GM12878 (cell line): ENCODE results near the gene CITED1.

Source experiments
- MTA2 ChIP-seq: fragments of 450-650 bp; IDR thresholded peaks from 2 replicates; pipeline ENCODE4 v1.6.1; 2016; ENCODE audit warnings: low read depth, mild to moderate bottlenecking, moderate library complexity
- SMAD1 ChIP-seq: fragments of 450-650 bp; IDR thresholded peaks from 2 replicates; pipeline ENCODE4 v1.6.1; 2018; ENCODE audit warnings: mild to moderate bottlenecking, low read depth; ENCODE audit not compliant: partially characterized antibody
- ZNF207 ChIP-seq: fragments of 450-650 bp; IDR thresholded peaks from 2 replicates; pipeline ENCODE4 v1.6.1; 2014; ENCODE audit warnings: antibody characterized with exemption, mild to moderate bottlenecking, borderline replicate concordance
- TF ChIP-seq, protein P1 (sequence below), 3 experiments: IDR thresholded peaks in 2 of 3; conservative IDR thresholded peaks in 1 of 3; 2 replicates each; pipeline ENCODE4 v1.5.1; 2011; ENCODE audit warnings: low read depth in 3 of 3, low read length in 3 of 3, mild to moderate bottlenecking in 3 of 3, control low read depth in 2 of 3, moderate library complexity in 2 of 3, inconsistent platforms in 1 of 3, mixed read lengths in 1 of 3; ENCODE audit not compliant: control insufficient read depth in 2 of 3, insufficient read depth in 1 of 3; ENCODE audit errors: extremely low read depth in 1 of 3

GRCh38 chrX:72308209-72308565 is 2.5 kb upstream of the CITED1 start:
- TF ChIP-seq MTA2 (no peak), ZNF207 (no peak), SMAD1 (no peak)
- TF ChIP-seq, protein P1, sequence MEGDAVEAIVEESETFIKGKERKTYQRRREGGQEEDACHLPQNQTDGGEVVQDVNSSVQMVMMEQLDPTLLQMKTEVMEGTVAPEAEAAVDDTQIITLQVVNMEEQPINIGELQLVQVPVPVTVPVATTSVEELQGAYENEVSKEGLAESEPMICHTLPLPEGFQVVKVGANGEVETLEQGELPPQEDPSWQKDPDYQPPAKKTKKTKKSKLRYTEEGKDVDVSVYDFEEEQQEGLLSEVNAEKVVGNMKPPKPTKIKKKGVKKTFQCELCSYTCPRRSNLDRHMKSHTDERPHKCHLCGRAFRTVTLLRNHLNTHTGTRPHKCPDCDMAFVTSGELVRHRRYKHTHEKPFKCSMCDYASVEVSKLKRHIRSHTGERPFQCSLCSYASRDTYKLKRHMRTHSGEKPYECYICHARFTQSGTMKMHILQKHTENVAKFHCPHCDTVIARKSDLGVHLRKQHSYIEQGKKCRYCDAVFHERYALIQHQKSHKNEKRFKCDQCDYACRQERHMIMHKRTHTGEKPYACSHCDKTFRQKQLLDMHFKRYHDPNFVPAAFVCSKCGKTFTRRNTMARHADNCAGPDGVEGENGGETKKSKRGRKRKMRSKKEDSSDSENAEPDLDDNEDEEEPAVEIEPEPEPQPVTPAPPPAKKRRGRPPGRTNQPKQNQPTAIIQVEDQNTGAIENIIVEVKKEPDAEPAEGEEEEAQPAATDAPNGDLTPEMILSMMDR (IDR thresholded peaks at IDR 0.05 in 2 of 3, conservative IDR thresholded peaks at IDR 0.05 in 1 of 3; ENCODE audit: control insufficient read depth in 2 of 3, extremely low read depth in 1 of 3, insufficient read depth in 1 of 3, low read depth in 3 of 3, low read length in 3 of 3): no peak
